Measurements from ENCODE around the gene FAM168B.

The FAM168B gene

DNA sequence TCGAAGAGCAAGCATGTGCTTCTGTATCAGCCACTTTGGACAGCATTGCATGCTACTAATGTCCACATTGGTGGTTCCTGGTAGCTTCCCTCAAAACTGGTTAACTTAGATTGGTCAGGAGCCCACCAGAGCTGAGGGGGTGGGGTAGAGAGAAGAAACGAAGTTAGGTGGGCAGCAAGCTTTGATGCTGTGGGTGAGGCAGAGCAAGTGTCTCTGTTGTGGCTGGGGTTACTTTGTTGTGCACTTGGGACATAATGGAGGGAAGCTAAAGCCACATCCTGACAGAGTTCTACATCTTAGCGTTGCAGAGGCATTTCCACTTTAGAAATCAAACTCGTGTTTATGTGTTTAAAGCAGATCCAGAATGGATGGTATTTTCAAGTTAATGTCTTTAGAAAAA is 82.7 kb downstream of the FAM168B start:
- H3K4me3 ChIP-seq (ENCODE audit: low read depth, low read length) = no peak overlapping the region
- H3K9me3 ChIP-seq (ENCODE audit: control insufficient read depth, insufficient read depth, low read length) = no peaks in the 10 kb centered on the region
- H3K27me3 ChIP-seq (ENCODE audit: control insufficient read depth, insufficient read depth, low read length) = no peaks in the 10 kb centered on the region
- H3K9ac ChIP-seq (ENCODE audit: low read depth, low read length) = no peak overlapping the region
- H3K36me3 ChIP-seq (ENCODE audit: control insufficient read depth, insufficient read depth, low read length) = no peaks in the 10 kb centered on the region
- H3K27ac ChIP-seq (ENCODE audit: low read depth, low read length) = no peak overlapping the region
- no peaks in the 10 kb centered on the region; the same call in 1 of the 2 replicates for H3K4me1 ChIP-seq (ENCODE audit: control insufficient read depth, insufficient read depth, low read length)

DNA sequence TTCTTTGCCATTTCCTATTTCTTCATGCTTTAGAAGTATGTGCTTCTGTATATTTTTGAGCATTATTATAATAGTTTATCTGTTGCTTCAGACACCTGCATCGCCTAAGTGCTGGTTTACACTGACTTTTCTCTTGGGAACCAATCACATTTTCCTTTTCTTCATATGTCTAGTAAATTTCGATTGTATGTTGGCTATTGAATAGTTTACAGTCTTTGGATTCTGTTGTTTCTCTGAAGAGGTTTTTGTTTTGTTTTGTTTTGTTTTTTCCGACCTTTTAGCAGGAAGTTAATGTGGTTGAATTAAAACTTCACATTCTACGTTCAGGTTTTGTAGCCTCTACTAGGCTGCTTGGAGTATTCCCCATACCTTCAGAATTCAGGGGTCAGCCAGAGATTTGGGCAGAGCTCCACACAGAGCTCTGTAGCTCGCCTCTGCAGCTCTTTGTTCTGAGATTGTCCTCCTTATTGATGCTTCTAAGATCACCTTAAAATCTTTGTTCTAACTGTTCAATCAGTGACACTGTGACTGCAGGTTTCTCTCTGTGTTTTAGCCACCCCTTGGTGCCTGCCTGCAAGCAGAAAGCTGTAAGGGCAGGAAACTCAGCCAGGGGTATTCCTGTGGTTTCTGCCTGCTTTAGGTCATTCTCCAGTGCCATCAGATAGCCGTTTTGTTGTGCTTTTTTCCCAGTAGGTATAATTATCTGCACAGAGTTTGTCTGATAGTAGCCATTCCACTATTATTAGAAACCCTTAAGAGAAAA is 83.4 kb downstream of the FAM168B start:
- H3K4me3 ChIP-seq (ENCODE audit: low read depth, low read length) = no peak overlapping the region
- H3K27me3 ChIP-seq (ENCODE audit: control insufficient read depth, insufficient read depth, low read length) = no peaks in the 10 kb centered on the region
- H3K36me3 ChIP-seq (ENCODE audit: control insufficient read depth, insufficient read depth, low read length) = no peaks in the 10 kb centered on the region
- H3K27ac ChIP-seq (ENCODE audit: low read depth, low read length) = no peak overlapping the region
- no peak overlapping the region for H3K9ac ChIP-seq (ENCODE audit: low read depth, low read length)
- no peaks in the 10 kb centered on the region; the same call in 1 of the 2 replicates for H3K4me1 ChIP-seq (ENCODE audit: control insufficient read depth, insufficient read depth, low read length)
- no peaks in the 10 kb centered on the region for H3K9me3 ChIP-seq (ENCODE audit: control insufficient read depth, insufficient read depth, low read length)

GRCh38 chr2:131008967-131009366 is 84.3 kb downstream of the FAM168B start:
- Histone ChIP-seq H3K4me3 (ENCODE audit: low read depth, low read length) (no peak overlapping the region), H3K36me3 (ENCODE audit: control insufficient read depth, insufficient read depth, low read length) (no peaks in the 10 kb centered on the region), H3K27ac (ENCODE audit: low read depth, low read length) (no peak overlapping the region), H3K27me3 (ENCODE audit: control insufficient read depth, insufficient read depth, low read length) (no peaks in the 10 kb centered on the region), H3K9me3 (ENCODE audit: control insufficient read depth, insufficient read depth, low read length) (no peaks in the 10 kb centered on the region), H3K4me1 (ENCODE audit: control insufficient read depth, insufficient read depth, low read length) (no peaks in the 10 kb centered on the region; the same call in 1 of the 2 replicates), H3K9ac (ENCODE audit: low read depth, low read length) (no peak overlapping the region)

GRCh38 chr2:131006561-131006960 is 86.7 kb downstream of the FAM168B start:
- H3K9me3 ChIP-seq (ENCODE audit: control insufficient read depth, insufficient read depth, low read length) = no peaks in the 10 kb centered on the region
- H3K36me3 ChIP-seq (ENCODE audit: control insufficient read depth, insufficient read depth, low read length) = no peaks in the 10 kb centered on the region
- H3K4me3 ChIP-seq (ENCODE audit: low read depth, low read length) = no peak overlapping the region
- H3K27ac ChIP-seq (ENCODE audit: low read depth, low read length) = no peak overlapping the region
- H3K9ac ChIP-seq (ENCODE audit: low read depth, low read length) = no peak overlapping the region
- no peaks in the 10 kb centered on the region for H3K27me3 ChIP-seq (ENCODE audit: control insufficient read depth, insufficient read depth, low read length)
- H3K4me1 ChIP-seq (ENCODE audit: control insufficient read depth, insufficient read depth, low read length) = no peaks in the 10 kb centered on the region; the same call in 1 of the 2 replicates

DNA sequence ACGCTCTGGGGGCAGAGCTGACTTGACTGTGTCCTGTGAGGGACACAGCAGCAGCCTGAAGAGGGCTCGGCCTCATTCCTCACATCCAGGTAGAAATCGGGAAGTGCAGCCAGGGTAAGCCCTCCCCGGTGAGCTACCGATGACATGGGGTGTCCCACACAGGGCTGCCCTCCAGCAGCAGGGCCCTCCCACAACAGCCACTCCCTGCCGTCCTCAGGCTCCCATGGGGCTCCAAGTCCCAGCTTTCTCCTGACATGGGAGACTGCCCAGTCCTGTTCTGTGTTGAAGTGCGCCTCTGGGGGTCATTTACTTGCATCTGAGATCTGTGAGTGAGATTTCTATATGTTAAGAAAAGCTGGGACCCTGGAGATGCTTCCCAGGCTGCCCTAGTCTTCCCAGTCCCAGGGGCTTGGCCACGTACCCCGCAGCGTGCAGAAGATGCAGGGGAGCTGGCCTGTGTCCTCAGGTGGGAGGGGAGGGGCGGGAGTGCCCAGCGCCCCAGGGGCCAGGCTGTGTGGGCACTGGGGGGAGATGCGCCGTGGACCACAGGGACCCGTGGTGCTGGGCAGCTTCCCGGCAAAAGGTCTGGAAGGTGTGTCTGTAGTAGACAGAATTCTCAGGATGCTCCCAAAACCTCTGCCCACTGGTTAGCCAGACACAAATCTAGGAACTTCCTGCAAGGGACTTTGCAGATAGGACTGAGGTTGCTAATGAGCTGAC is 87.9 kb downstream of the FAM168B start:
- Histone ChIP-seq H3K9me3 (ENCODE audit: control insufficient read depth, insufficient read depth, low read length) (no peaks in the 10 kb centered on the region), H3K4me3 (ENCODE audit: low read depth, low read length) (no peak overlapping the region), H3K4me1 (ENCODE audit: control insufficient read depth, insufficient read depth, low read length) (no peaks in the 10 kb centered on the region; the same call in 1 of the 2 replicates), H3K27ac (ENCODE audit: low read depth, low read length) (no peak overlapping the region), H3K36me3 (ENCODE audit: control insufficient read depth, insufficient read depth, low read length) (no peaks in the 10 kb centered on the region), H3K9ac (ENCODE audit: low read depth, low read length) (no peak overlapping the region), H3K27me3 (ENCODE audit: control insufficient read depth, insufficient read depth, low read length) (no peaks in the 10 kb centered on the region)

DNA sequence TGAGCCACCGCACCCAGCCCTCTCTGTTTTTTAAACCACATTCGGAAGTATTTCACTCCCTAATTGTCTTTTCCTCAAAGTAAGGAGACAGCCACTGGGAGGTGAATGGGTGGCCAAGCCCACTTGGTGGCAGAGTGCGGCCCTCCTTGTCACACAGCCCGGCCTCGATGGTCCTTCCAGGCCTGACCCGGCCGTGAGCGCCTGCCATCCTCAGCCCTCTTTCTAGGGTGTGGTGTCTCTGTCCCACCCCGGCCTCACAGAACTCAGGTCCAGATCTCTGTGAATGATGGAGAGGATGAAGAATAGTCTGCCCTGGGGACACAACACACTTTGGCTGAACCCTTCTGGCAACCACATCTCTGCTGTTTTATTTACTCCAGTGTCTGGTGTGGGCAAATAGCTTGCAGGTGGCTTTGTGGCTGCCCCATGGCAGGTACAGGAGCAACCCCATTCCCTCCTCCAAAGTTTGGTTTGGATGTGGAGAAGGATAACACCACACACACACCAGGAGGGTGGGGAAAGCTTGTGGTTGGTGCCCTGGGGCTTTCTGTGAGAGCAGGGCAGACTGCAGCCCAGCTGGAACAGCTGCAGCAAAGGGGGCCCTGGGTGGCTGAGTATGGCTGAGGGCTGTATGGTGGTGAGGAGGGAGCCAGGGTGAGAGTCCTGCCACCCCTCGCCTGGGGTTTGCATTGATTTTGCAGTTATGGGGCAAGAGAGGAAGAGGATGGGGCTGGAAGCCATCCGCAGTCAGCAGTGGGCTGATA is 88.6 kb downstream of the FAM168B start:
- Histone ChIP-seq H3K4me3 (ENCODE audit: low read depth, low read length) (no peak overlapping the region), H3K27ac (ENCODE audit: low read depth, low read length) (no peak overlapping the region), H3K4me1 (ENCODE audit: control insufficient read depth, insufficient read depth, low read length) (no peaks in the 10 kb centered on the region; the same call in 1 of the 2 replicates), H3K36me3 (ENCODE audit: control insufficient read depth, insufficient read depth, low read length) (no peaks in the 10 kb centered on the region), H3K9me3 (ENCODE audit: control insufficient read depth, insufficient read depth, low read length) (no peaks in the 10 kb centered on the region), H3K27me3 (ENCODE audit: control insufficient read depth, insufficient read depth, low read length) (no peaks in the 10 kb centered on the region), H3K9ac (ENCODE audit: low read depth, low read length) (no peak overlapping the region)

GRCh38 chr2:130998561-130998960 is 94.7 kb downstream of the FAM168B start:
- Histone ChIP-seq H3K36me3 (ENCODE audit: control insufficient read depth, insufficient read depth, low read length) (no peaks in the 10 kb centered on the region), H3K4me3 (ENCODE audit: low read depth, low read length) (no peak overlapping the region), H3K9ac (ENCODE audit: low read depth, low read length) (no peak overlapping the region), H3K27me3 (ENCODE audit: control insufficient read depth, insufficient read depth, low read length) (no peaks in the 10 kb centered on the region), H3K27ac (ENCODE audit: low read depth, low read length) (no peak overlapping the region), H3K4me1 (ENCODE audit: control insufficient read depth, insufficient read depth, low read length) (no peaks in the 10 kb centered on the region; the same call in 1 of the 2 replicates), H3K9me3 (ENCODE audit: control insufficient read depth, insufficient read depth, low read length) (no peaks in the 10 kb centered on the region)

All from HUES48 (cell line).